SK-N-SH (cell line): ENCODE measurements around the gene TMEM187. TPM values are rescaled to one million over a fixed set of nuclear protein-coding genes. Genes with fewer than 3 reads are reported as not detected.

Experiments used
- CTCF ChIA-PET: fragments of 300-600, 350-600 bp; formaldehyde crosslinking; extraction: SDS; loops from one replicate; lab custom pipeline; 2021; lab: Yijun Ruan, JAX
- POLR2A ChIA-PET: fragments of 350-600 bp; sonication (Branson Sonifier 250); formaldehyde crosslinking; extraction: SDS; loops from one replicate; lab custom pipeline; 2020; ENCODE audit warnings: antibody characterized with exemption, inconsistent platforms; lab: Yijun Ruan, JAX
- DNase-seq: peaks from one replicate; pipeline ENCODE4 v3.0.0; 2012
- H2AFZ ChIP-seq: fragments of 200-600 bp; sonication (generic); 2 replicates; pipeline ENCODE4 v1.8.1; 2016; ENCODE audit warnings: antibody characterized with exemption, mild to moderate bottlenecking, low read depth
- H3F3A ChIP-seq: fragments of 200-600 bp; sonication (generic); replicated peaks from 2 replicates; pipeline ENCODE3; 2016; ENCODE audit warnings: antibody characterized with exemption, mild to moderate bottlenecking; ENCODE audit not compliant: insufficient read depth
- H3K27ac ChIP-seq, 2 experiments: fragments of 200-500 bp in 1 of 2; fragments of 200-600 bp in 1 of 2; sonication (Bioruptor generic) in 1 of 2; sonication (generic), shearing (Covaris generic) in 1 of 2; 2 replicates each; pipeline versions ENCODE4 v1.5.1 to v1.6.1; 2014 to 2016; ENCODE audit warnings: low read depth in 2 of 2, inconsistent platforms in 1 of 2, low read length in 1 of 2, mild to moderate bottlenecking in 1 of 2, mixed read lengths in 1 of 2
- H3K27me3 ChIP-seq: fragments of 200-600 bp; sonication (generic), shearing (Covaris generic); 2 replicates; pipeline ENCODE4 v1.6.1; 2016; ENCODE audit warnings: mixed run types; ENCODE audit not compliant: insufficient read depth
- H3K36me3 ChIP-seq, 2 experiments: fragments of 200-500 bp in 1 of 2; fragments of 200-600 bp in 1 of 2; sonication (Bioruptor generic) in 1 of 2; sonication (generic) in 1 of 2; replicated peaks in 1 of 2; 2 replicates each; pipeline versions ENCODE3 to v1.5.1; 2014 to 2016; ENCODE audit warnings: low read length in 1 of 2, mild to moderate bottlenecking in 1 of 2; ENCODE audit not compliant: insufficient read depth in 2 of 2, control insufficient read depth in 1 of 2
- H3K4me1 ChIP-seq, 2 experiments: fragments of 200-500 bp in 1 of 2; fragments of 200-600 bp in 1 of 2; sonication (Bioruptor generic) in 1 of 2; sonication (generic), shearing (Covaris generic) in 1 of 2; 2 replicates each; pipeline versions ENCODE4 v1.5.1 to v1.6.1; 2014 to 2016; ENCODE audit warnings: low read depth in 1 of 2, low read length in 1 of 2, mixed run types in 1 of 2; ENCODE audit not compliant: insufficient read depth in 2 of 2, control insufficient read depth in 1 of 2
- H3K4me2 ChIP-seq: fragments of 200-600 bp; sonication (generic), shearing (Covaris generic); 2 replicates; pipeline ENCODE4 v1.6.1; 2017; ENCODE audit warnings: mixed run types
- H3K4me3 ChIP-seq, 2 experiments: fragments of 200-500 bp in 1 of 2; fragments of 200-600 bp in 1 of 2; sonication (Bioruptor generic) in 1 of 2; sonication (generic), shearing (Covaris generic) in 1 of 2; 2 replicates each; pipeline versions ENCODE4 v1.5.1 to v1.8.1; 2014 to 2016; ENCODE audit warnings: low read depth in 2 of 2, inconsistent platforms in 1 of 2, low read length in 1 of 2, mild to moderate bottlenecking in 1 of 2, mixed read lengths in 1 of 2, moderate library complexity in 1 of 2
- H3K79me2 ChIP-seq: fragments of 200-600 bp; sonication (generic); 2 replicates; pipeline ENCODE4 v1.8.1; 2017; ENCODE audit warnings: mild to moderate bottlenecking; ENCODE audit not compliant: insufficient read depth
- H3K9ac ChIP-seq: fragments of 200-600 bp; sonication (generic); 2 replicates; pipeline ENCODE4 v1.6.1; 2017; ENCODE audit warnings: mixed run types
- H3K9me2 ChIP-seq: fragments of 200-600 bp; sonication (generic); 2 replicates; pipeline ENCODE4 v1.6.1; 2017; ENCODE audit warnings: mixed run types
- H3K9me3 ChIP-seq: fragments of 200-600 bp; sonication (generic); 2 replicates; pipeline ENCODE4 v1.6.1; 2017; ENCODE audit warnings: mixed run types, mild to moderate bottlenecking, moderate library complexity
- H4K20me1 ChIP-seq: fragments of 200-600 bp; sonication (generic); 2 replicates; pipeline ENCODE4 v1.6.1; 2017; ENCODE audit warnings: mild to moderate bottlenecking, mixed run types; ENCODE audit not compliant: insufficient read depth
- CHD2 ChIP-seq: fragments of 150-350 bp; IDR thresholded peaks from 2 replicates; pipeline ENCODE4 v1.6.1; 2018; ENCODE audit warnings: low read length; ENCODE audit not compliant: partially characterized antibody
- ELF1 ChIP-seq: IDR thresholded peaks from 2 replicates; pipeline ENCODE4 v1.4.0; 2012
- FOXJ3 ChIP-seq: sonication (generic); formaldehyde crosslinking; IDR thresholded peaks from 2 replicates; pipeline ENCODE4 v1.5.1; 2020; ENCODE audit warnings: mild to moderate bottlenecking, missing genetic modification reagents
- GATA2 ChIP-seq: sonication (generic); formaldehyde crosslinking; IDR thresholded peaks from 2 replicates; pipeline ENCODE4 v1.5.0; 2020; ENCODE audit warnings: mild to moderate bottlenecking, missing genetic modification reagents
- JUND ChIP-seq: IDR thresholded peaks from 2 replicates; pipeline ENCODE4 v1.4.0; 2012
- MXI1 ChIP-seq: IDR thresholded peaks from 2 replicates; pipeline ENCODE4 v1.6.1; 2012; ENCODE audit warnings: mild to moderate bottlenecking, low read depth, low read length, improper control_type of control experiment
- NFIC ChIP-seq: IDR thresholded peaks from 2 replicates; pipeline ENCODE4 v1.4.0; 2012; ENCODE audit warnings: borderline replicate concordance
- NRF1 ChIP-seq: IDR thresholded peaks from 2 replicates; pipeline ENCODE4 v1.6.1; 2012; ENCODE audit warnings: low read depth, mild to moderate bottlenecking, low read length
- POLR2AphosphoS5 ChIP-seq: IDR thresholded peaks from 2 replicates; pipeline ENCODE4 v1.6.1; 2012; ENCODE audit warnings: low read depth, low read length
- RAD21 ChIP-seq: IDR thresholded peaks from 2 replicates; pipeline ENCODE4 v1.6.1; 2012; ENCODE audit warnings: mild to moderate bottlenecking, low read length
- RCOR1 ChIP-seq: fragments of 150-350 bp; IDR thresholded peaks from 2 replicates; pipeline ENCODE4 v1.6.1; 2017; ENCODE audit warnings: antibody characterized with exemption, low read length
- RFX5 ChIP-seq: IDR thresholded peaks from 2 replicates; pipeline ENCODE4 v1.6.1; 2012; ENCODE audit warnings: mild to moderate bottlenecking, improper control_type of control experiment, low read length
- RXRA ChIP-seq: IDR thresholded peaks from 2 replicates; pipeline ENCODE4 v1.4.0; 2012; ENCODE audit warnings: low read depth, mild to moderate bottlenecking, borderline replicate concordance
- TCF12 ChIP-seq: IDR thresholded peaks from 2 replicates; pipeline ENCODE4 v1.4.0; 2012
- TEAD4 ChIP-seq: IDR thresholded peaks from 2 replicates; pipeline ENCODE4 v1.4.0; 2012; ENCODE audit warnings: mild to moderate bottlenecking, borderline replicate concordance; ENCODE audit not compliant: insufficient read depth
- WGBS: methylation state at CpG from one replicate; pipeline ENCODE4 v1.1.6; 2017; ENCODE audit warnings: low lambda C conversion rate; 5-methylcytosine and 5-hydroxymethylcytosine counted together
- polyA plus RNA-seq, 3 experiments: library from polyadenylated mRNA; depleted of rRNA; stranded (reverse); fragments of >200 nt; gene quantifications; 2 replicates each; pipeline ENCODE4 v1.2.3, GENCODE V29; 2012
- TF ChIP-seq, protein P1 (sequence below): fragments of 200-600 bp; sonication (generic); IDR thresholded peaks from 2 replicates; pipeline ENCODE4 v1.6.1; 2017; ENCODE audit warnings: antibody characterized with exemption, mild to moderate bottlenecking, moderate library complexity
- TF ChIP-seq, protein P2 (sequence below): fragments of 150-350 bp; IDR thresholded peaks from 2 replicates; pipeline ENCODE4 v1.6.1; 2017; ENCODE audit warnings: antibody characterized with exemption, low read length, low read depth, borderline replicate concordance
- TF ChIP-seq, protein P3 (sequence below): fragments of 150-350 bp; IDR thresholded peaks from 2 replicates; pipeline ENCODE4 v1.6.1; 2016; ENCODE audit warnings: mild to moderate bottlenecking, low read depth, low read length
- TF ChIP-seq, protein P4 (sequence below): IDR thresholded peaks from 2 replicates; pipeline ENCODE4 v1.4.0; 2012; ENCODE audit warnings: low read depth, borderline replicate concordance
- TF ChIP-seq, protein P5 (sequence below): IDR thresholded peaks from 2 replicates; pipeline ENCODE4 v1.4.0; 2012; ENCODE audit warnings: low read depth, borderline replicate concordance

Gene TMEM187
- polyA plus RNA-seq, 1 of the 3 experiments (the other 2 are of a cell fraction), result 10.9 TPM

DNA sequence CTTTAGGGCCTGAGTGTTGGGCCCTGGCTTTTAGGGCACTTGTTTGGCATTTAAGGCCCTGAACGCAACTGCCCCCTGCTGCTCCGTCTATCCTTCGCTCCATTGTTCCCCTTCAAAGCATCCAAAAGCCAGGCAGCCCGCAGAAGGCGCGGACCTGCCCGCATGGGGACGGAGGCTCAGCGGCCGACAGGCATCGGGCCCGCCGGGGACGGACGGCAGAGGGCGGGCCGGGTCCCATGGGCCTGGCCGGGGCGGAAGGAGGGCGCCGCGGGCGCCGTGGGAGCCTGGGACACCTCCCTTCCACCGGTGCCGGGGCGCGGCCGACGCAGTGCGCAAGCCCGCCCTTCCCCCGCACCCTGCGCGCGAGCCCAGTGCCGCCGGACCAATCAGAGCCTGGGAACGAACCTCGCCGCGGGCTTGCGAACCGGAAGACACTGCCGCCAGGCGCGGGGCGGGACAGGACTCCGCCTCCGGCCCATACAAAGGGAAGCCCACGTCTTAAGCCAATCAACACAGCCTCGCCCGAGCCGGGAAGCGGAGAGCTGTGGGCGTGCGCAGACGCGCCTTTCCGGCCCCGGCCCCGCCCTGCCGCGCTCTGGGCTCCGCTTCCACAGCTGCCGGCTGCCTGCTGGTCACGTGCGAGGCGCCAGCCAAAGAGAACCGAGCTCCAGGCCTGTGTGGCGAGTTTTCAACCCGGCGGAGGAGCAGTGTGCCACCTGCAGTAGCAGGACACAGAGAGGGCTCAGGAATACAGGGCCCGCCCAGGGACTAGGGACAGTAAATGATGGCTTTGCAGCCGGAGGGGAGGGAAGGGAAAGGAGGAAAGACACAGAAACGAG lies 44.4 kb upstream of the TMEM187 start (continued):
- TF ChIP-seq, protein P1, sequence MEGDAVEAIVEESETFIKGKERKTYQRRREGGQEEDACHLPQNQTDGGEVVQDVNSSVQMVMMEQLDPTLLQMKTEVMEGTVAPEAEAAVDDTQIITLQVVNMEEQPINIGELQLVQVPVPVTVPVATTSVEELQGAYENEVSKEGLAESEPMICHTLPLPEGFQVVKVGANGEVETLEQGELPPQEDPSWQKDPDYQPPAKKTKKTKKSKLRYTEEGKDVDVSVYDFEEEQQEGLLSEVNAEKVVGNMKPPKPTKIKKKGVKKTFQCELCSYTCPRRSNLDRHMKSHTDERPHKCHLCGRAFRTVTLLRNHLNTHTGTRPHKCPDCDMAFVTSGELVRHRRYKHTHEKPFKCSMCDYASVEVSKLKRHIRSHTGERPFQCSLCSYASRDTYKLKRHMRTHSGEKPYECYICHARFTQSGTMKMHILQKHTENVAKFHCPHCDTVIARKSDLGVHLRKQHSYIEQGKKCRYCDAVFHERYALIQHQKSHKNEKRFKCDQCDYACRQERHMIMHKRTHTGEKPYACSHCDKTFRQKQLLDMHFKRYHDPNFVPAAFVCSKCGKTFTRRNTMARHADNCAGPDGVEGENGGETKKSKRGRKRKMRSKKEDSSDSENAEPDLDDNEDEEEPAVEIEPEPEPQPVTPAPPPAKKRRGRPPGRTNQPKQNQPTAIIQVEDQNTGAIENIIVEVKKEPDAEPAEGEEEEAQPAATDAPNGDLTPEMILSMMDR, result peak; percentile 46
- TF ChIP-seq, protein P2, sequence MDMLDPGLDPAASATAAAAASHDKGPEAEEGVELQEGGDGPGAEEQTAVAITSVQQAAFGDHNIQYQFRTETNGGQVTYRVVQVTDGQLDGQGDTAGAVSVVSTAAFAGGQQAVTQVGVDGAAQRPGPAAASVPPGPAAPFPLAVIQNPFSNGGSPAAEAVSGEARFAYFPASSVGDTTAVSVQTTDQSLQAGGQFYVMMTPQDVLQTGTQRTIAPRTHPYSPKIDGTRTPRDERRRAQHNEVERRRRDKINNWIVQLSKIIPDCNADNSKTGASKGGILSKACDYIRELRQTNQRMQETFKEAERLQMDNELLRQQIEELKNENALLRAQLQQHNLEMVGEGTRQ, result peak; percentile 70

DNA sequence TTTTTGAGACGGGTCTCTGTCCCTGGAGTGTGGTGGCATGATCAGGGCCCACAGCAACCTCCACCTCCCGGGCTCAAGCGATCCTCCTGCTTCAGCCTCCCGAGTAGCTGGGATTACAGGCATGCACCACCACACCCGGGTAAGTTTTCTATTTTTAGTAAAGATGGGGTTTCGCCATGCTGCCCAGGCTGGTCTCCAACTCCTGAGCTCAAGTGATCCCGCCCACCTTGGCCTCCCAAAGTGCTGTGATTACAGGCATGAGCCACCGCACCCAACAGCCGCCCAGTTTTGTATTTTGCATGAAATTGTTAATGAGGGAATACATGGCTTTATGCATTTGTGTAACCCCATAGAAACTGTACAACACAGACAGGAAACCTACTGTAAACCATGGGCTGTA lies 43.7 kb upstream of the TMEM187 start:
- H2AFZ ChIP-seq, result no peak overlapping the region
- H3K27ac ChIP-seq, result peak overlapping the region in 1 of 2 experiments; percentile 70; a peak in 1 of 4 replicates
- H3K9me2 ChIP-seq, result no peaks in the 10 kb centered on the region
- peaks cover 28% of the 10 kb centered on the region for H4K20me1 ChIP-seq
- TF ChIP-seq MXI1, result no peak
- no peak for TF ChIP-seq JUND
- TF ChIP-seq POLR2AphosphoS5, result no peak
- TF ChIP-seq, protein P3, sequence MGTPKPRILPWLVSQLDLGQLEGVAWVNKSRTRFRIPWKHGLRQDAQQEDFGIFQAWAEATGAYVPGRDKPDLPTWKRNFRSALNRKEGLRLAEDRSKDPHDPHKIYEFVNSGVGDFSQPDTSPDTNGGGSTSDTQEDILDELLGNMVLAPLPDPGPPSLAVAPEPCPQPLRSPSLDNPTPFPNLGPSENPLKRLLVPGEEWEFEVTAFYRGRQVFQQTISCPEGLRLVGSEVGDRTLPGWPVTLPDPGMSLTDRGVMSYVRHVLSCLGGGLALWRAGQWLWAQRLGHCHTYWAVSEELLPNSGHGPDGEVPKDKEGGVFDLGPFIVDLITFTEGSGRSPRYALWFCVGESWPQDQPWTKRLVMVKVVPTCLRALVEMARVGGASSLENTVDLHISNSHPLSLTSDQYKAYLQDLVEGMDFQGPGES, result no peak
- no peak for TF ChIP-seq TEAD4
- TF ChIP-seq, protein P4, sequence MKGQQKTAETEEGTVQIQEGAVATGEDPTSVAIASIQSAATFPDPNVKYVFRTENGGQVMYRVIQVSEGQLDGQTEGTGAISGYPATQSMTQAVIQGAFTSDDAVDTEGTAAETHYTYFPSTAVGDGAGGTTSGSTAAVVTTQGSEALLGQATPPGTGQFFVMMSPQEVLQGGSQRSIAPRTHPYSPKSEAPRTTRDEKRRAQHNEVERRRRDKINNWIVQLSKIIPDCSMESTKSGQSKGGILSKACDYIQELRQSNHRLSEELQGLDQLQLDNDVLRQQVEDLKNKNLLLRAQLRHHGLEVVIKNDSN, result no peak
- no peak for TF ChIP-seq RFX5
- TF ChIP-seq, protein P1, result no peak
- TF ChIP-seq CHD2, result no peak
- TF ChIP-seq NFIC, result no peak
- TF ChIP-seq ELF1, result no peak
- no peak for TF ChIP-seq TCF12
- no peak for TF ChIP-seq RXRA
- TF ChIP-seq RCOR1, result no peak
- no peak for TF ChIP-seq NRF1
- no peak for TF ChIP-seq GATA2
- no peak for TF ChIP-seq FOXJ3 (CRISPR knock-in tag)
- TF ChIP-seq, protein P5, sequence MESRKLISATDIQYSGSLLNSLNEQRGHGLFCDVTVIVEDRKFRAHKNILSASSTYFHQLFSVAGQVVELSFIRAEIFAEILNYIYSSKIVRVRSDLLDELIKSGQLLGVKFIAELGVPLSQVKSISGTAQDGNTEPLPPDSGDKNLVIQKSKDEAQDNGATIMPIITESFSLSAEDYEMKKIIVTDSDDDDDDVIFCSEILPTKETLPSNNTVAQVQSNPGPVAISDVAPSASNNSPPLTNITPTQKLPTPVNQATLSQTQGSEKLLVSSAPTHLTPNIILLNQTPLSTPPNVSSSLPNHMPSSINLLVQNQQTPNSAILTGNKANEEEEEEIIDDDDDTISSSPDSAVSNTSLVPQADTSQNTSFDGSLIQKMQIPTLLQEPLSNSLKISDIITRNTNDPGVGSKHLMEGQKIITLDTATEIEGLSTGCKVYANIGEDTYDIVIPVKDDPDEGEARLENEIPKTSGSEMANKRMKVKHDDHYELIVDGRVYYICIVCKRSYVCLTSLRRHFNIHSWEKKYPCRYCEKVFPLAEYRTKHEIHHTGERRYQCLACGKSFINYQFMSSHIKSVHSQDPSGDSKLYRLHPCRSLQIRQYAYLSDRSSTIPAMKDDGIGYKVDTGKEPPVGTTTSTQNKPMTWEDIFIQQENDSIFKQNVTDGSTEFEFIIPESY, result no peak
- no peak for TF ChIP-seq RAD21
- no peaks in the 10 kb centered on the region for H3K9me3 ChIP-seq
- no peak for DNase-seq
- H3F3A ChIP-seq, result peaks cover 19% of the 10 kb centered on the region
- ChIA-PET POLR2A (interaction anchor here (0.9 to 1.5 kb wide), 3 partner anchors 11 to 55 kb away, joined by 3 to 4 read pairs (median 4); no protein-coding TSS in a partner anchor), CTCF (interaction anchor here (3.0 to 16.7 kb wide), 3 partner anchors 19 to 165 kb away, joined by 16 to 271 read pairs (median 130); partner anchors contain the start of genes PLXNB3 and RENBP)
- H3K4me3 ChIP-seq, result no peak overlapping the region
- no peak overlapping the region for H3K9ac ChIP-seq
- H3K27me3 ChIP-seq, result no peaks in the 10 kb centered on the region; the same call in 1 of the 2 replicates
- peaks cover 12 to 35% of the 10 kb centered on the region in 2 experiments for H3K36me3 ChIP-seq
- H3K4me1 ChIP-seq, result peaks cover 7 to 48% of the 10 kb centered on the region in 2 experiments; a peak in 2 of 4 replicates
- H3K4me2 ChIP-seq, result peak overlapping the region; percentile 22; the same call in 1 of the 2 replicates
- H3K79me2 ChIP-seq, result peaks cover 25% of the 10 kb centered on the region
- WGBS, result 50% methylated on average over 9 of the region's 9 CpGs
